Fibroblast of skin of right quadriceps (primary cell): ENCODE data around the gene KRTCAP2.
"Not testable (repeated sequence)": the region's sequence is repeated elsewhere in the genome, so short reads cannot be mapped to it uniquely, and the experiment has no call there.

Source experiments
- DNase-seq: peaks from one replicate; pipeline ENCODE4 v3.0.0-alpha.2; 2013

KRTCAP2 gene

GRCh38 chr1:155172732-155173477 lies at the start of gene KRTCAP2:
Gene KRTCAP2 (minus strand): TSS chr1:155173304. CDS start chr1:155173224, 80 bp downstream.
- peak; percentile 95 for DNase-seq

- DNase-seq: not testable (repeated sequence)
Observed at GRCh38 chr1:155220211-155220965, 47.3 kb upstream of the KRTCAP2 start.

- DNase-seq: no peak
Observed at GRCh38 chr1:155219592-155220031, 46.5 kb upstream of the KRTCAP2 start.

- DNase-seq: peak; percentile 64
Observed at GRCh38 chr1:155218854-155219591, 45.9 kb upstream of the KRTCAP2 start.

GRCh38 chr1:155214702-155215101 lies 41.6 kb upstream of the KRTCAP2 start:
- DNase-seq: not testable (repeated sequence)

- not testable (repeated sequence) for DNase-seq
Observed at GRCh38 chr1:155212051-155212440, 38.9 kb upstream of the KRTCAP2 start.

GRCh38 chr1:155211381-155212050 lies 38.4 kb upstream of the KRTCAP2 start:
- DNase-seq: peak; percentile 41

GRCh38 chr1:155210314-155211104 lies 37.4 kb upstream of the KRTCAP2 start:
- DNase-seq: no peak

- DNase-seq: no peak
Observed at GRCh38 chr1:155209312-155209721, 36.2 kb upstream of the KRTCAP2 start.

GRCh38 chr1:155208541-155209311 lies 35.6 kb upstream of the KRTCAP2 start, which contains the start of gene MTX1:
Gene MTX1 (plus strand): TSS chr1:155208695. CDS start chr1:155208805, 110 bp downstream.
- DNase-seq: peak; percentile 84

GRCh38 chr1:155207806-155208540 lies 34.9 kb upstream of the KRTCAP2 start, which contains the start of gene THBS3:
Gene THBS3 (minus strand): TSS chr1:155207897. CDS start chr1:155207876, 21 bp downstream.
- peak; percentile 42 for DNase-seq

GRCh38 chr1:155206891-155207805 lies 34.0 kb upstream of the KRTCAP2 start:
- DNase-seq: peak; percentile 78

- no peak for DNase-seq
Observed at GRCh38 chr1:155205969-155206593, 33.0 kb upstream of the KRTCAP2 start.

GRCh38 chr1:155205035-155205434 lies 31.9 kb upstream of the KRTCAP2 start:
- DNase-seq: no peak

GRCh38 chr1:155202731-155203515 lies 29.8 kb upstream of the KRTCAP2 start:
- DNase-seq: no peak

GRCh38 chr1:155202198-155202597 lies 29.1 kb upstream of the KRTCAP2 start:
- DNase-seq: no peak

- DNase-seq: no peak
Observed at GRCh38 chr1:155200920-155201319, 27.8 kb upstream of the KRTCAP2 start.

- no peak for DNase-seq
Observed at GRCh38 chr1:155199792-155200191, 26.7 kb upstream of the KRTCAP2 start.
